IPS-18a (cell line): ENCODE measurements around the gene PHACTR1.
"Not testable (repeated sequence)": the region's sequence is repeated elsewhere in the genome, so short reads cannot be mapped to it uniquely, and the experiment has no call there.

Experiments
- H3K27ac ChIP-seq: one replicate; pipeline ENCODE4 v1.5.1; 2013; ENCODE audit warnings: low read length
- H3K27me3 ChIP-seq: one replicate; pipeline ENCODE4 v1.6.1; 2013; ENCODE audit warnings: mild to moderate bottlenecking, low read length; ENCODE audit not compliant: control insufficient read depth, insufficient read depth
- H3K36me3 ChIP-seq: one replicate; pipeline ENCODE4 v1.6.1; 2013; ENCODE audit warnings: low read depth, low read length; ENCODE audit not compliant: control insufficient read depth
- H3K4me1 ChIP-seq: one replicate; pipeline ENCODE4 v1.6.1; 2013; ENCODE audit warnings: low read depth, low read length; ENCODE audit not compliant: control insufficient read depth
- H3K4me3 ChIP-seq: one replicate; pipeline ENCODE4 v1.5.1; 2013; ENCODE audit warnings: low read length
- H3K9ac ChIP-seq: one replicate; pipeline ENCODE4 v1.6.1; 2013; ENCODE audit warnings: mild to moderate bottlenecking, low read length, moderate library complexity
- H3K9me3 ChIP-seq: one replicate; pipeline ENCODE4 v1.6.1; 2013; ENCODE audit warnings: low read depth, low read length; ENCODE audit not compliant: control insufficient read depth

Gene PHACTR1

DNA sequence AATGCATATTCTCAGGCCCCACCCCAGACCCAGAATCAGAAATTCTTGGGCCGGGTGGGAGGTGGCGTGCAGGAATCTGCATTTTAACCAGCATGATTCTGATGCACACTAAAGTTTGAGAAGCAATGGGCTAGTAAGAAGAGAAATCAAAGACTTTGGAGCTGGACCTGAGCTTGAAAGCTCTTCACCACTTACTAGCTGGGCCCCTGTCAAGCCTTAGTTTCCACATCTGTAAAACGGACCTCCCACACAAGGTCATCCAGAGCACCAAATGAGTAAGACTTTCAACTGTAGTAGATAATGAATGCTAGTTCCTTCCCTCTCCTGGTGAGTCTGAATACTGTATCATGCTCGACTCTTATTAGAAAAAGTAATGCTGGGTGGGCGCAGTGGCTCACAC lies 524.8 kb downstream of the PHACTR1 start:
- H3K27me3 ChIP-seq: no peaks in the 10 kb centered on the region
- H3K9ac ChIP-seq: no peak overlapping the region

DNA sequence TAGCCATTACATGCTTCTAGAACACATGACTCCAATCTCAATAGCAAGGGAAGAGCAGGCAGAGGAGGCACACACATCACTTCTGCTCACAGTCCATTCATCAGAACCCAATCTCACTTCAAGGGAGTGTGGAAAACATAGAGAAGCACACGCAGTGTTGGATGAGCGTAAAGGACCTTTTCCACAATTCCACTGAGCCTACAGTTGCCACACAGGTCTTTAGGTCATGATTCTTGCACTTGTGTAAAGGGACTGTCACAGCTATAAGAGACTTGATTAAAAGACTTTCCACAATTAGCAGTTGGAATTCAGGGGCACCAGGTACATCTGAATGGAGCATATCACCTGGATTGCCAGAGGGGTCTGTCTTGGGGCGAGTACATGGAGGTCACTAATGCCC lies 525.6 kb downstream of the PHACTR1 start:
- Histone ChIP-seq H3K27ac (no peak overlapping the region), H3K4me1 (no peaks in the 10 kb centered on the region), H3K4me3 (no peak overlapping the region), H3K9me3 (no peaks in the 10 kb centered on the region), H3K9ac (no peak overlapping the region), H3K36me3 (no peaks in the 10 kb centered on the region), H3K27me3 (no peaks in the 10 kb centered on the region)

More for the DNA sequence above, 524.8 kb downstream of the PHACTR1 start:
- H3K36me3 ChIP-seq: no peaks in the 10 kb centered on the region
- no peak overlapping the region for H3K4me3 ChIP-seq
- no peaks in the 10 kb centered on the region for H3K9me3 ChIP-seq
- no peak overlapping the region for H3K27ac ChIP-seq
- H3K4me1 ChIP-seq: no peaks in the 10 kb centered on the region

DNA sequence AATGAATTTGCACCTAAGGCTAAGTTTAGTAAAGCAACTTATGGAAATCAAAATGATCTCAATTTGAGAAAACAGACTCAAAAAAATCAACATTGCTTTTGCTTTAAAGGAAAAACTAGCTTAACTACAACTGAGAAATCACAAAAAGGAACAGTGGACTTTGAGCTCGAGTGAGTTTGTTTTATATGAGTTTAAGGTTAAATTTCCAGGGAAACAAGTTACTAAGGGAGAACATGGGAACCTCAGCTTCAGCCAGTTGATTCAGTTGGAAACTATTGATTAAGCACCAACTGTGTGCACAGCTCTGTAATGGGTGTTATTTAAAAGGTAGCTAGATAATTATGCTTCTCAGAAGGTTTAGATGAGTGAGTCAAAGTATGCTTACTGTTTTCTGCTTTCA lies 526.0 kb downstream of the PHACTR1 start:
- Histone ChIP-seq H3K9me3 (no peaks in the 10 kb centered on the region), H3K27me3 (no peaks in the 10 kb centered on the region), H3K27ac (no peak overlapping the region), H3K36me3 (no peaks in the 10 kb centered on the region), H3K9ac (no peak overlapping the region), H3K4me3 (no peak overlapping the region), H3K4me1 (no peaks in the 10 kb centered on the region)

DNA sequence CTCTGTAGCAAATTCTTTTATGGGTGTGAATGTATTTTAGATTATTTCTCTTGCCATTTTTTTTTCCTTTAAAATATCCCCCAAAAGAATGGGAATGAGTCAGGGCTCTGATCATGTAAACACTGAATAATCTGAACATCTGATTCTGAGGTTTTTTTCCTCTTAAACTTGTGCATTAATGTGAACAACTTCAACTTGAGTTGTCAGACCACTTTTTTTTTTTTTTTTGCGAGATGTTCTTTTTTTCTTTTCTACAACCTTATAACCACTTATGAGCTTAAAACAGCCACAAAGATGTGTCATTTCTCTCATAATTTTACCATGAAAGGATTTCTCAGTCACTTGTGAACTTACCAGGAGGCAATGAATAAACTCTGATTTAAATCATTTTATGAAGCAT lies 526.5 kb downstream of the PHACTR1 start:
- H3K4me1 ChIP-seq: peaks cover 3% of the 10 kb centered on the region
- no peaks in the 10 kb centered on the region for H3K27me3 ChIP-seq
- H3K9ac ChIP-seq: no peak overlapping the region
- H3K4me3 ChIP-seq: no peak overlapping the region
- H3K27ac ChIP-seq: no peak overlapping the region
- H3K36me3 ChIP-seq: no peaks in the 10 kb centered on the region
- H3K9me3 ChIP-seq: no peaks in the 10 kb centered on the region

DNA sequence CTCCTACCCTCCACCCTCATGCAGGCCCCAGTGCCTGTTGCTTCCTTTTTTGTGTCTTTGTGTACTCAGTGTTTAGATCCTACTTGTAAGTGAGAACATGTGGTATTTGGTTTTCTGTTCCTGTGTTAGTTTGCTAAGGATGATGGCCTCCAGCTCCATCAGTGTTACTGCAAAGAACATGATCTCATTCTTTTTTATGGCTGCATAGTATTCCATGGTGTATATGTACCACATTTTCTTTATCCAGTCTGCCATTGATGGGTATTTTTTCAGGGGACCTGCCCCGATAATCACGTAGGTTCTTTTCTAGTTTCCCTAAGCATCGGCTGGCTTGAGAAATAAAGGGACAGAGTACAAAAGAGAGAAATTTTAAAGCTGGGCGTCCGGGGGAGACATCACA lies 527.2 kb downstream of the PHACTR1 start:
- not testable (repeated sequence) for H3K9ac ChIP-seq, H3K9me3 ChIP-seq, H3K27me3 ChIP-seq, H3K27ac ChIP-seq, H3K4me3 ChIP-seq, H3K36me3 ChIP-seq, H3K4me1 ChIP-seq

DNA sequence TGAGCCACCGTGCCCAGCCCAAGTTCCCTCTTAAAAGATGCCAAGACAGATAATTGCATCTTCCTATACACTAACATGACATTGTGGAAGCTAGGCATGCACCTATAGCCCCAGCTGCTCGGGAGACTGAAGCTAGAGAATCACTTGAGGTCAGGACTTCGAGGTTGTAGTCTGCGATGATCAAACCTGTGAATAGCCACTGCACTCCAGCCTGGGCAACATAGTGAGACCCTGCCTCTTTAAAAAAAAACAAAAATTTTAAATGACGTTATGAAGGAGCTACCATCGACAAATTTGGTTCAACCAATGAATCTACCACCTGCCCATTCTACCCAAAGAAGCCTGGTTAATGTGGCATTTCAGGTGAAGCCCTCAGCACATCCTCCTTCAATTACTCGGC lies 531.1 kb downstream of the PHACTR1 start:
- no peak overlapping the region for H3K4me3 ChIP-seq
- no peak overlapping the region for H3K9ac ChIP-seq
- no peaks in the 10 kb centered on the region for H3K9me3 ChIP-seq
- H3K27ac ChIP-seq: no peak overlapping the region
- H3K4me1 ChIP-seq: peaks cover 10% of the 10 kb centered on the region
- H3K36me3 ChIP-seq: no peaks in the 10 kb centered on the region
- no peaks in the 10 kb centered on the region for H3K27me3 ChIP-seq

DNA sequence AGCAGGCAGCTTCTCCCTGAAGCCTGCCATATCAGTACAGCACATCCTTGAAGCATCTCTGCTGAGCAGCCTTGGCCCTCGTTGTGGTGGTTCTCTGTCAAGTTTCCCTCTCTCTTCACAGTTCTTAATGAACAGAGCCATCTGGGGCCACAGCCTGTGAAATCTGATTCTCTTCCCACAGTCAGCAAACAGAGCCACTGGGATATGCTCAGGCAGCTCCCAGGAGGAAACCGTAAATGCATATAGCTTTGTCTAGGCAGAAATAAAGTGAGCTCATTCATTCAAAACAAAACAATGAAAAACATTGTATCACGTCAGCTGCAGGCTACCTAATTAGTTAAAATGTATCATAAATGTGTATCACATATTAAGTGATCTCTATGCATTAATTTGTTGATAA lies 531.5 kb downstream of the PHACTR1 start:
- Histone ChIP-seq H3K9me3 (no peaks in the 10 kb centered on the region), H3K27me3 (no peaks in the 10 kb centered on the region), H3K4me3 (no peak overlapping the region), H3K36me3 (no peaks in the 10 kb centered on the region), H3K9ac (no peak overlapping the region), H3K4me1 (peaks cover 10% of the 10 kb centered on the region), H3K27ac (no peak overlapping the region)

DNA sequence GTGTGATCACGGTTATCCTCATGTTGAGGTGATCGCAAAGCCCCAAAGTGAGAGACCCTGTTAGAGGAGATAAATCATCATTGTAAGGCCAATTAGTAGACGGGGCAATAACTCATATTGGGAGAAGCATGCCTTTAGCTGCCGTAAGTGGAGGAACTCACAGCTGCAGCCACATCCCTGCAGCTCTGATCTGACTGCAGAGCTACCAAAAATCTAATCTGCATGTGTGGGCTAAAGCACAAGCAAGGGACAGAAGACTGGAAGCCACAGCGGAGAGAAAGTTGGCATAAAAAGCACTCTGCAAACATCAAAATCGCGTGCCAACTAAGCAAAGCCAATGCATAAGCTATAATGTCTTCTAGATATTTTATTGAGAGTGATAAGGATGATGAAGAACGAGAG lies 532.0 kb downstream of the PHACTR1 start:
- Histone ChIP-seq H3K27me3 (no peaks in the 10 kb centered on the region), H3K27ac (no peak overlapping the region), H3K4me3 (no peak overlapping the region)

DNA sequence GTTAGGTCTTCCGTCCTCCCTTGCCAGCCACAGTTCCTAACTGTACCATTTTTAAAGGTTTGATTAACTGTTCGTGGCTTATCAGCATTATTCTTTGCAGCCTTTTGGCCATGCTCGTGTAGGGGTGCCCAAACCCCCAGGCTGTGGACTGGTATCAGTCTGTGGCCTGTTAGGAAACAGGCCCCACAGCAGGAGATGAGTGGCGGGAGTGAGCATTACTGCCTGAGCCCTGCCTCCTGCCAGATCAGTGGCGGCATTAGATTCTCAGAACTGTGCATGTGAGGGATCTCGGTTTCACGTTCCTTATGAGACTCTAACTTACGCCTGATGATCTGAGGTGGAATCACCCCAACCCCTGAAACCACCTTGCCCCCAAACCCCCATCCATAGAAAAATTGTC lies 532.4 kb downstream of the PHACTR1 start:
- Histone ChIP-seq H3K9me3 (no peaks in the 10 kb centered on the region), H3K36me3 (no peaks in the 10 kb centered on the region), H3K4me1 (peaks cover 10% of the 10 kb centered on the region), H3K27me3 (no peaks in the 10 kb centered on the region), H3K27ac (no peak overlapping the region), H3K9ac (no peak overlapping the region), H3K4me3 (no peak overlapping the region)

More for the DNA sequence above, 532.0 kb downstream of the PHACTR1 start:
- no peaks in the 10 kb centered on the region for H3K9me3 ChIP-seq
- H3K36me3 ChIP-seq: no peaks in the 10 kb centered on the region
- no peak overlapping the region for H3K9ac ChIP-seq
- H3K4me1 ChIP-seq: peaks cover 10% of the 10 kb centered on the region

DNA sequence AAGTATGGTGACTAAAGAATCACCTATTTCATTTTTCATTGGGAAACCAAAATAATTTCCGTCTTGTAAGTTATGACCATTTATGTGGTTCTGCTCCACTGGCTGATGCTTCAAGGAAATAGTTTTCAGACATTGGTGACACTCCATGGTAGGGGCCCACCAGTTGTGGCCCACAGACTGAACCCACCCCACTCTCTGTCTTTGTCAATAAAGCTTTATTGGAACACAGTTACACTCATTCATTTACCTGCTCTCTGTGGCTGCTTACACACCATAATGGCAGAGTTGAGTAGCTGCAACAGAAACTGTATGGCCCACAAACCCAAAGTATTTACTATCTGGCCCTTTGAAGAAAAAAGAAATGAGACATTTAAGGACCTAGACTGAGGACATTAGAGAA lies 533.2 kb downstream of the PHACTR1 start:
- Histone ChIP-seq H3K9ac (no peak overlapping the region), H3K4me3 (no peak overlapping the region), H3K36me3 (no peaks in the 10 kb centered on the region), H3K4me1 (peaks cover 10% of the 10 kb centered on the region), H3K9me3 (no peaks in the 10 kb centered on the region), H3K27ac (no peak overlapping the region), H3K27me3 (no peaks in the 10 kb centered on the region)

DNA sequence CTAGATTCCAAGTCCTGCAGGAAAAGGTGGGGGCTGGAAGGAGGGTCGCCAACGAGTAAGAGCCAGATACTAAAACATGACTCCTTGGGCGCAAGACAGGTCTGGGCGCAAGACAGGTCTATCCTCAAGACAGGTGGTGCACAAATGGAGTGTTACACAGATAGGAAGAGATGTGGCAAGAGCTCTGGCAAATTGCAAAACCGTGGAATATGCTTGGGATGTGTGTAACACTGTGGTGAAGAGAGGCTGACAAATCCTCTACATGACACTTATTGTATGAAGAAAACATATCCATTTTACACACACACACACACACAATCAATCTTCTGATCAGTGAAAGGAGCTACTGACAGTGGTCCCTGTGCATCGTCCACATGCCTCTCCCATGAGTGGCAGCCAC lies 534.1 kb downstream of the PHACTR1 start:
- peaks cover 3% of the 10 kb centered on the region for H3K9me3 ChIP-seq
- no peaks in the 10 kb centered on the region for H3K36me3 ChIP-seq
- no peak overlapping the region for H3K4me3 ChIP-seq
- H3K27me3 ChIP-seq: no peaks in the 10 kb centered on the region
- H3K4me1 ChIP-seq: peaks cover 10% of the 10 kb centered on the region
- no peak overlapping the region for H3K9ac ChIP-seq
- H3K27ac ChIP-seq: no peak overlapping the region

DNA sequence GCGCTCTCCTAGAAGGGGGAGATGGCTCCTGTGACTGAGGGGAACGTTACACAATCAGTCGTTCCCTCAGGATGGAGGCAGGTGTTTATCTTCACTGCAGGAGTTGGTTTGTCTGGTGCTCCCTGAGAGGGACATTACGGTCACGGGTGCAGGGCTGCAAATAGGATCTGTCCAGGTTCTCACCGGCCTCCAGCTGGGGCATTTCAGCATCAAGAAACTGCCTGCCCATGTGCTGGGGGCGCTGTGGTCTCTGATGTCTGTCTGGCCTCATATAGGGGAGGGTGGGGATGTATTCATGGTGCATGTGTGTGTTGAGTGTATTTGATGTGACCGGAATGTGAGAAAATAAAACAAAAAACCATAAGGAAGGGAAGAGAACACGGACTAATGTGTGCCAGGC lies 534.7 kb downstream of the PHACTR1 start:
- peaks cover 10% of the 10 kb centered on the region for H3K4me1 ChIP-seq
- H3K27me3 ChIP-seq: no peaks in the 10 kb centered on the region
- no peak overlapping the region for H3K27ac ChIP-seq
- no peak overlapping the region for H3K4me3 ChIP-seq
- peaks cover 7% of the 10 kb centered on the region for H3K9me3 ChIP-seq
- no peak overlapping the region for H3K9ac ChIP-seq
- H3K36me3 ChIP-seq: no peaks in the 10 kb centered on the region
